Measurements from ENCODE around the gene MEGF8.

MEGF8 gene

DNA sequence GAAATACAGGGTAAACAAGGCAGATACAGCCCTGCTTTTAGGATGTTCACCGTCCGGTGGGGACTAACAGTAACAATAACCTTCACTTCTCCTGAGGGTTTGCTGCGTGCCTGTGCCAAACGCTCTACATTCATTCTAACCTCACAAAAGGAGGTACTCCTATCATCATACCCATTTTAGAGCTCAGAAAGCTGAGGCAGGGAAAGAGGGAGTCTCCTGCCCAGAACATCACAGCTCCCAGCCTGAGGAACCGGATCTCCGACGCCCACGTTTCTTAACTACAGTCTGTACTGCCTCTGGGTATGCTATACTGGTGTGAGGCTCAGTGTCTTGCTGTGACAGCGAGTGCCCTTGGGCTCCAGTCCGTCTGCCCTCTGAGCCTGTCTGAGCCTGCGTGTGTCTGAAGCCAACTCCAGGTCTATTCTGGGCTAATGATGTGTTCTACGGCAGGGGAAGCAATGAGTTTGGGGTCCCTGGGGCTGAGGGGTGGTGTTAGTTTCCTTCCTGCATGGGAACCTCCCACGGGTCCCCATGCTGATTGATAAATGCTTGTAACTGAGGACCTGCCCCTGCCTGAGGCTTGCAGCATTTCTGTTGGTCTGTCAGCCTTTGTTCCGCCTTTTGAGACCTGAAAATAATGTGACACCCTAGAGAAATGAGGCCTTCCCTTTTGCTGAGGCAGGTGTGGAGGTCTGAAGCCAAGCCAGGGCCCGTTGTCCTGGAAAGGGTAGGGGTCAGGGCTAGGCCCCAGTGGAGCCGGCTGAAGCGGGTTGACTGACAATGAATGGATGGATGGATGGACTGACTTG lies 96.9 kb downstream of the MEGF8 start:
- DNase-seq, result no peak

DNA sequence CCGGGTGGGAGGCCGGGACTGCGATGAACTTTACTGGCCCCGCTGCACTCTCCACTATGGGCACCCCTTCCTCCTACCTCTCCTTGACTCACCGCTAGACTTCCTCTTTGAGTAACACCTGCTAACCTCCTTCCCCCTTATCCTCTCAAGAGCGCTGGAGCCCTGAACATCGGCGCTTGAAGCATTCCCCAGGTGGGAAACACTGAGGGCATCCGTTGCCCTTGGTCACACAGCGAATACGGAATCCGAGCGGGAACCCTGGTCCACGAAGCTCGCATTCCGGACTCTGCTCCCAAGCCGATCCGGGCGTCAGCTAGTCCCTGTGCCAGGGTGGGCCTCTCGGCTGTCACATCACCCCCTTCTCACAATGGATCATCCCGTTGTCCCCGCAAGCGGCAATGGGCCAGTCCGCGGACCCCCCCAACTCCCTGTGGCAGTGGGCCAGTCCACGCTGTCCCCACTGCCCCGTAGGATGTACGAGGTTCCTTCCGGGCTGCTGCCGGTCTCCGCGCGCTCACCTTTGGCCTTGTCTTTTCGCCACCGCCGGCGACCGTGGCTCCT lies 97.5 kb downstream of the MEGF8 start:
- no peak for DNase-seq

DNA sequence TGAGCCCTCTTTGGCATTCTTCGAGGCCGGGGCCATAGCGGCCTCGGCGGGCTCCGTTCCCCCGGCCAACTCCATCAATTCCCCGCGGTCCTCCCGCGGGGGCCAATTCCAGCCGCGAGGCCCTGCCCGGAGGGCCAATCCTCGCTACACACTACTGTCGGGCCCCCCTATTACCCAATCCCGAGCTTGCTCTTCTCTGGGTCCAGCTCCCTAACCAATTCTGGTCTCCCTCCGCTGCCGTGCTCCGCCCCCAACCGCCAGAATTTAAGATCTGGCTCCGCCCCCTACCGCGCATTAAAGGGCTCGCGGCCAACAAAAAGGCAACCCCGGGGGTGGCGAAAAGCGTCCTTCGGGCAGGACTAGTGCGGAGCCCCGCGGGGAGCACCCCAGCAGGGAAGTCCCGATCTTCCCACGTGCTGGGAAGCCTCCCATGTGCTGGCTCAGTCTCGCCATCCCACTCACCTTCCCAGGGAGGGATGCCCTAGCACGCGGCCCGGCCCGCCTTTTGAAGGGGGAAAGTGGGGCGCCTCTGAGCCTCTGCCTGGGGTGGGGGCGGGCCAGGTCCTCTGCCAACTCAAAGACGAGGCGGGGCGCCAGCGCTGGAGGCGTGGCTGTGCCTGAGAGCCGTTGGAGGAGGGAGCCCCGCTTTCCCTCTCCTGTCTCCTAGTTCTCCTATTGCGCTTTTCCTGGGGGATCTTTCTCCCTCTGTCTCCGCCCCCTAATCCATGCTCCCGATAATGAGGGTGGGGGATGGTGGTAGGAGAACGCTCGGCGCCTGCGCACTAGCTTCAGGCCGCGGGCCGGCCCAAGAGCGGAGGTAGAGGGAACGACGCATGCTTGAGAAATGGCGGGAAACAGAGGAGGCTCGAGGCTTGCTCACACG lies 98.3 kb downstream of the MEGF8 start:
- peak; percentile 75 for DNase-seq

DNA sequence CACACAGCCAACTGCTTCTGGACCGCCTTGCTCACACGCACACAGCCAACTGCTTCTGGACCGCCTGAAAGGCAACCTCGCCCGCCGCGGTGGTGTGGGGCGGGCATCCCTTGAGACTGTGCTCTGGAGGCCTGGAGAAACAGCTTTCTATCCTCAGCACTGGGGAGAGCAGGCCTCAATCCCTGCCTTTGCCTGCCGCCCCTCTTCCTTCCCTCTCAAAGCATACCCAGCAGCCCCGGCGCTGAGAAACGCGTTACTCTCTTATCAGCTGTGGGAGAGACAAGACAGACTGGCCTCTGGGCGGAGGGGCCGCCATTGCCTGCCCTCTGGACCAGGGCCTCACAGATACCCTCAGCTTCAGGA lies 98.9 kb downstream of the MEGF8 start:
- DNase-seq, result no peak

DNA sequence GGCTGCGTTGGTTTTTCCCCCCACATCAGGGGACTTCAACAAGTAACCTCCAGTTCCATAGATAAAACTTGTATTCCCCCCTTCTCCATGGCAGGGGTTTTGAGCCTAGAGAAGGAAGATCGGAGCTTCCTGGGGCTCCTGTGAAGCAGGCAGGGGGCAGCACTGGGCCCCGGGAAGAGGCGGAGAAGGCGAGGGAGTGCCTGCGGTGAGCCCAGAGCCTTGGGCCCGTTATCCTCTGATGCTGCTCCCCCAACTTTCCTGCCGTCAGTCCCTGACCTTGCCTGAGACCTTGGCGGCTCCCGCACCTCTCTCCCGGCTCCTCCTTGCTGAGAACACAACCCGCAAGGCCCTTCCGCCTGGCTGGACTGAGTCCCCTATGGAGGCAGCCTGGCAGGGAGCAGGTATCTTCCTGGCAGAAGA lies 99.3 kb downstream of the MEGF8 start:
- DNase-seq, result no peak

DNA sequence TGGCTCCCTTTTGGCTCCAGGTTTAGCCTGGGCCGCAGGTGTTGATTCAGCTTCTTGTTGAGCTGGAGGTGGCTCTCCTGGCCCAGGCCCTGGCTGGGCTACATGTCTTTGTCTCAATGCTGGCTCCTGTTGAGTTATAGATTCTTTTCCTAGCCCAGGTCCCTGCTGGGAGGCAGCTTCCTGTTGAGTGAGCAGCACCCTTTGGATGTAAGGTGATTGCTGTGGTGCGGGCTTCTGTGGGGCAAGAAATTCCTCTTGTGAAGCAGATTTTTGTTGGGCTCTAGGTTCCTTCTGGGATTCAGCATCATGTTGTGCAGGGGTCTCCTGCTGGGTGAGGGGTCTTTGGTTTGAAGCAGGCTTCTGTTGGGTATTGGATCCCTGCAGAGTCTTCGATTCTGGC lies 101.2 kb downstream of the MEGF8 start:
- DNase-seq, result no peak

DNA sequence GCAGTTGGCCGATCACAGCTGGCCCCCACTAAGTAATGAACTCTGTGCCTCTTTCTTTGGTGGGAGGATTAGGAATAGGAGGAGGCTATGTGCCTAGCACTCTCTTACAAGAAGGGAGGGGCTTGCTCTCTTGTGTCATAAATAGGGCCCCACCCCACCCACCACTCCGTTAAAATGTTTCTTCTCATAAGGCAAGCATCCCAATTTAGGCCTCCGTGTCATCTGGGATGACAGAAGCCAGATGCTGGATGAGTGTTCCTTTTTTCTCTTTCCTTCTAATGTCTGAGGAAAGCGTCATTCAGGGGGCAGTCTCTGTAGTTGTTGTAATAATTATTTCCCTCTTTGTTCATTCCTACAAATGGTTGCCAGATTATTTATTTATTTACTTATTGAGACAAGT lies 101.9 kb downstream of the MEGF8 start, which contains the start of gene LIPE:
Gene LIPE, minus strand, starts transcription at position 76 of the 400 bp plus-strand sequence. CDS start 239 bp downstream, outside the sequence.
- peak; percentile 27 for DNase-seq

All from inflammatory macrophage treated with lipopolysaccharide for 4 hours (primary cell).